Trophoblast cell (in vitro differentiated cells and primary cell): Measurements from ENCODE around the gene GNS.

Source experiments
- DNase-seq, 2 donors: peaks; one replicate each; pipeline ENCODE4 v3.0.0-alpha.2; 2016
- H2AFZ ChIP-seq: 2 replicates; pipeline ENCODE4 v1.6.1; 2013; ENCODE audit warnings: low read length, moderate library complexity, mild to moderate bottlenecking; ENCODE audit not compliant: insufficient read depth, poor library complexity
- H2AK5ac ChIP-seq: 2 replicates; pipeline ENCODE4 v1.6.1; 2013; ENCODE audit warnings: mild to moderate bottlenecking, low read length
- H2BK120ac ChIP-seq: 2 replicates; pipeline ENCODE4 v1.6.1; 2013; ENCODE audit warnings: low read length, mild to moderate bottlenecking, moderate library complexity; ENCODE audit not compliant: insufficient read depth, poor library complexity
- H2BK12ac ChIP-seq: 2 replicates; pipeline ENCODE4 v1.6.1; 2013; ENCODE audit warnings: mild to moderate bottlenecking, low read length, moderate library complexity
- H2BK5ac ChIP-seq: 2 replicates; pipeline ENCODE4 v1.6.1; 2013; ENCODE audit warnings: low read length, low read depth, moderate library complexity, mild to moderate bottlenecking; ENCODE audit not compliant: poor library complexity
- H3K14ac ChIP-seq: 2 replicates; pipeline ENCODE4 v1.6.1; 2013; ENCODE audit warnings: mild to moderate bottlenecking, low read length
- H3K18ac ChIP-seq: 2 replicates; pipeline ENCODE4 v1.6.1; 2013; ENCODE audit warnings: mild to moderate bottlenecking, low read length
- H3K23ac ChIP-seq: 2 replicates; pipeline ENCODE4 v1.6.1; 2013; ENCODE audit warnings: low read length
- H3K27ac ChIP-seq: 2 replicates; pipeline ENCODE4 v1.5.1; 2013; ENCODE audit warnings: low read depth, mild to moderate bottlenecking, inconsistent platforms, low read length, moderate library complexity
- H3K27me3 ChIP-seq: 2 replicates; pipeline ENCODE4 v1.6.1; 2013; ENCODE audit warnings: inconsistent platforms, mild to moderate bottlenecking, low read length, moderate library complexity; ENCODE audit not compliant: insufficient read depth
- H3K36me3 ChIP-seq, 2 experiments: 1 replicate in 1 of 2; 2 replicates in 1 of 2; pipeline ENCODE4 v1.6.1; 2013; ENCODE audit warnings: low read length in 2 of 2, mild to moderate bottlenecking in 2 of 2, moderate library complexity in 1 of 2; ENCODE audit not compliant: insufficient read depth in 2 of 2, control insufficient read depth in 1 of 2
- H3K4ac ChIP-seq: 2 replicates; pipeline ENCODE4 v1.6.1; 2013; ENCODE audit warnings: low read depth, mild to moderate bottlenecking, low read length, moderate library complexity
- H3K4me1 ChIP-seq, 2 experiments: 1 replicate in 1 of 2; 2 replicates in 1 of 2; pipeline ENCODE4 v1.6.1; 2013; ENCODE audit warnings: low read length in 2 of 2, mild to moderate bottlenecking in 2 of 2, moderate library complexity in 1 of 2; ENCODE audit not compliant: insufficient read depth in 2 of 2, control insufficient read depth in 1 of 2
- H3K4me2 ChIP-seq: 2 replicates; pipeline ENCODE4 v1.6.1; 2013; ENCODE audit warnings: inconsistent platforms, mild to moderate bottlenecking, low read length, moderate library complexity
- H3K4me3 ChIP-seq: 2 replicates; pipeline ENCODE4 v1.5.1; 2013; ENCODE audit warnings: mild to moderate bottlenecking, low read depth, low read length, inconsistent platforms
- H3K79me1 ChIP-seq: one replicate; pipeline ENCODE4 v1.6.1; 2013; ENCODE audit warnings: low read length
- H3K79me2 ChIP-seq: 2 replicates; pipeline ENCODE4 v1.6.1; 2013; ENCODE audit warnings: low read length, mild to moderate bottlenecking; ENCODE audit not compliant: control insufficient read depth, insufficient read depth, poor library complexity
- H3K9ac ChIP-seq: 2 replicates; pipeline ENCODE4 v1.6.1; 2013; ENCODE audit warnings: mild to moderate bottlenecking, low read length
- H3K9me3 ChIP-seq: 2 replicates; pipeline ENCODE4 v1.6.1; 2013; ENCODE audit warnings: low read depth, mild to moderate bottlenecking, control low read depth, inconsistent platforms, low read length; ENCODE audit not compliant: insufficient read depth
- H4K12ac ChIP-seq: 2 replicates; pipeline ENCODE4 v1.6.1; 2013; ENCODE audit warnings: low read depth, mild to moderate bottlenecking, low read length, moderate library complexity
- H4K8ac ChIP-seq: 2 replicates; pipeline ENCODE4 v1.6.1; 2013; ENCODE audit warnings: low read depth, mild to moderate bottlenecking, low read length, moderate library complexity
- H4K91ac ChIP-seq: one replicate; pipeline ENCODE4 v1.6.1; 2013; ENCODE audit warnings: low read depth, mild to moderate bottlenecking, low read length, moderate library complexity
- WGBS: extraction: QIAGEN DNeasy Blood & Tissue Kit; methylation state at CpG from one replicate; pipeline ENCODE4 v1.1.7; 2013; ENCODE audit warnings: missing lambda C conversion rate; ENCODE audit not compliant: insufficient read length, insufficient coverage; ENCODE audit errors: extremely low coverage; 5-methylcytosine and 5-hydroxymethylcytosine counted together

Gene GNS

GRCh38 chr12:64716839-64717455 is 42.3 kb downstream of the GNS start:
- H2BK5ac ChIP-seq = no peak overlapping the region
- H3K27me3 ChIP-seq = no peaks in the 10 kb centered on the region
- H3K4me3 ChIP-seq = no peak overlapping the region
- no peak overlapping the region for H3K18ac ChIP-seq
- no peaks in the 10 kb centered on the region for H3K79me2 ChIP-seq
- H3K14ac ChIP-seq = no peak overlapping the region
- H2BK12ac ChIP-seq = no peak overlapping the region
- H3K23ac ChIP-seq = no peak overlapping the region
- no peaks in the 10 kb centered on the region for H3K9me3 ChIP-seq
- no peaks in the 10 kb centered on the region for H3K4me1 ChIP-seq
- no peak overlapping the region for H4K12ac ChIP-seq
- H3K4me2 ChIP-seq = no peak overlapping the region
- no peak overlapping the region for H2AK5ac ChIP-seq
- no peak overlapping the region for H4K91ac ChIP-seq
- H3K9ac ChIP-seq = no peak overlapping the region
- no peaks in the 10 kb centered on the region for H3K79me1 ChIP-seq
- no CpG with 5 or more reads among the region's 6 CpGs for WGBS
- no peak overlapping the region for H4K8ac ChIP-seq
- no peak overlapping the region for H2AFZ ChIP-seq
- H3K27ac ChIP-seq = no peak overlapping the region
- no peak for DNase-seq
- no peak overlapping the region for H3K4ac ChIP-seq
- H3K36me3 ChIP-seq = peaks cover 4 to 21% of the 10 kb centered on the region in 2 experiments
- no peak overlapping the region for H2BK120ac ChIP-seq

GRCh38 chr12:64716371-64716770 is 42.8 kb downstream of the GNS start:
- Histone ChIP-seq H2BK5ac (no peak overlapping the region), H3K9me3 (no peaks in the 10 kb centered on the region), H4K12ac (no peak overlapping the region), H2BK120ac (no peak overlapping the region), H3K23ac (no peak overlapping the region), H3K18ac (no peak overlapping the region), H3K4ac (no peak overlapping the region), H4K8ac (no peak overlapping the region), H3K79me1 (no peaks in the 10 kb centered on the region), H4K91ac (no peak overlapping the region), H2AK5ac (no peak overlapping the region), H3K4me3 (no peak overlapping the region), H3K36me3 (peaks cover 4 to 18% of the 10 kb centered on the region in 2 experiments), H3K27me3 (no peaks in the 10 kb centered on the region), H2BK12ac (no peak overlapping the region), H3K9ac (no peak overlapping the region), H3K79me2 (no peaks in the 10 kb centered on the region), H2AFZ (no peak overlapping the region), H3K27ac (no peak overlapping the region), H3K14ac (no peak overlapping the region), H3K4me1 (no peaks in the 10 kb centered on the region), H3K4me2 (no peak overlapping the region)
- DNase-seq = no peak
- WGBS = no CpG with 5 or more reads among the region's 4 CpGs

DNA sequence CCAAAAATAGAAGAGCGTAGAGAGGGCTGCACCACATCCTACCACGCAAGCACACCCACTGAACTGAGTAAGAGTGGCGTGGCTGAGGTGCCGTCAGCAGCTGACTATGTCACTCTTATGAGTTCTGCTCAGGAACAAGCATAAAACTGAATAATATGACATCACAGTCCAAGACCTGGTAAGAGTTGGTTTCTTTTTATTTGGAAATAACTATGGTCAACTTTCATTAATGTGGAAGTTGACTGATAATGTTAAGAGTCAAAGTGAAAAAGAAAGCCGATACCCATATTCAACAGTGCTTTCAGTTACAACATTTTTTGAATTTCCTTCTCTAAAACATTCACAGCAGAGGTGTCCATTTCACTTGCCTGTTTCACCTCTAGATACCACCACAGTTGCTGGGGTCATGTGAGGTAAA is 44.6 kb downstream of the GNS start:
- Histone ChIP-seq H2AFZ (no peak overlapping the region), H2BK120ac (no peak overlapping the region), H2BK5ac (no peak overlapping the region), H3K4me2 (no peak overlapping the region), H3K79me1 (no peaks in the 10 kb centered on the region), H3K9ac (no peak overlapping the region), H3K23ac (no peak overlapping the region), H3K27ac (no peak overlapping the region), H3K9me3 (no peaks in the 10 kb centered on the region), H4K12ac (no peak overlapping the region), H3K18ac (no peak overlapping the region), H3K4me3 (no peak overlapping the region), H2AK5ac (no peak overlapping the region), H4K8ac (no peak overlapping the region), H3K4me1 (no peaks in the 10 kb centered on the region), H4K91ac (no peak overlapping the region), H3K27me3 (no peaks in the 10 kb centered on the region), H3K4ac (no peak overlapping the region), H2BK12ac (no peak overlapping the region), H3K14ac (no peak overlapping the region), H3K79me2 (no peaks in the 10 kb centered on the region), H3K36me3 (peaks cover 0 to 9% of the 10 kb centered on the region in 2 experiments)
- no peak for DNase-seq
- no CpG with 5 or more reads among the region's 5 CpGs for WGBS

DNA sequence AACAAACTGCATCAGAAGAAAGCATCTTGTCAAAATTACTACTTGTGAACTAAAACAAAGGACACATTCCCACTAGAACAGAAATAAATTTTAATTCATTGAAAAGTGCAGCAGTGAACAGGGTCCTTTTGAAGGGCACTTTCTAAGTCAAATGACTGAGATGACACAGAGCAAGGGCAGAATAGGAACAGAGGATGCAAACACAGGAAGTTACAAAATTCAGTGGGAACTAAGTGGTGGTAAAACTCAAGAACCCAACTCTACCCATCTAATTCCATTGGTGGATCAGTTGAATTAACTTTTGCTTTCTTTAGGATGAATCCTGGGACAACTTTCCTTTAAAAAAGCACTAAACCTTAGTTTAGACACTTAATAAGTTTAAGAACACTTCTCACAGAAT is 45.8 kb downstream of the GNS start:
- Histone ChIP-seq H3K4me3 (no peak overlapping the region), H3K4me2 (no peak overlapping the region), H3K9me3 (no peaks in the 10 kb centered on the region), H3K4ac (no peak overlapping the region), H3K18ac (no peak overlapping the region), H2BK5ac (no peak overlapping the region), H3K36me3 (peaks cover 0 to 8% of the 10 kb centered on the region in 2 experiments), H2BK12ac (no peak overlapping the region), H4K12ac (no peak overlapping the region), H3K79me1 (no peaks in the 10 kb centered on the region), H4K8ac (no peak overlapping the region), H3K23ac (no peak overlapping the region), H2AK5ac (no peak overlapping the region), H3K27ac (no peak overlapping the region), H2BK120ac (no peak overlapping the region), H3K9ac (no peak overlapping the region), H3K79me2 (no peaks in the 10 kb centered on the region), H4K91ac (no peak overlapping the region), H3K27me3 (no peaks in the 10 kb centered on the region), H2AFZ (no peak overlapping the region), H3K14ac (no peak overlapping the region), H3K4me1 (no peaks in the 10 kb centered on the region)
- DNase-seq = no peak
